PC-3 (cell line): ENCODE measurements around the gene STK31. TPM values are rescaled to one million over a fixed set of nuclear protein-coding genes. Genes with fewer than 3 reads are reported as not detected.
A peak's percentile ranks its signal among the peaks of the same experiment; 100 is the strongest.

Experiments
- ATAC-seq: fragments of 200-7000 bp; cut with Tn5 transposase; 2 replicates; pipeline ENCODE4 v1.9.1; 2020; ENCODE audit warnings: mild to moderate bottlenecking, moderate library complexity
- BruUV-seq: library from RNA; stranded (reverse); fragments of 400-500 nt; replicated peaks from 2 replicates; lab custom pipeline; 2021; lab: Mats Ljungman, UMichigan
- CTCF ChIA-PET: fragments of 300-600 bp; sonication (Branson Sonifier 250); formaldehyde crosslinking; loops from one replicate; lab custom pipeline; 2022; ENCODE audit warnings: antibody characterized with exemption; lab: Charles Lee
- POLR2A ChIA-PET: fragments of 300-600 bp; sonication (Branson Sonifier 250); formaldehyde crosslinking; loops from one replicate; lab custom pipeline; 2022; ENCODE audit warnings: antibody characterized with exemption; ENCODE audit not compliant: unreplicated experiment; lab: Charles Lee
- DNase-seq: peaks from one replicate; pipeline ENCODE4 v3.0.0-alpha.2; 2015
- H2AFZ ChIP-seq: fragments of 300-600 bp; sonication (generic); 2 replicates; pipeline ENCODE4 v1.6.0; 2016; ENCODE audit warnings: antibody characterized with exemption, low read length
- H3F3A ChIP-seq: fragments of 300-600 bp; sonication (generic); one replicate; pipeline ENCODE4 v1.6.0; 2017; ENCODE audit warnings: antibody characterized with exemption, low read length, control low read depth, mild to moderate bottlenecking; ENCODE audit not compliant: unreplicated experiment
- H3K27ac ChIP-seq: fragments of 300-600 bp; sonication (generic); 2 replicates; pipeline ENCODE4 v1.5.1; 2016; ENCODE audit warnings: mild to moderate bottlenecking, low read length
- H3K27me3 ChIP-seq: fragments of 300-600 bp; sonication (generic); 2 replicates; pipeline ENCODE4 v1.6.1; 2016; ENCODE audit warnings: low read length, mixed read lengths
- H3K36me3 ChIP-seq: fragments of 300-600 bp; sonication (generic); 2 replicates; pipeline ENCODE4 v1.6.1; 2016; ENCODE audit warnings: low read depth, mixed run types, low read length, mixed read lengths
- H3K4me1 ChIP-seq: fragments of 300-600 bp; sonication (generic); 2 replicates; pipeline ENCODE4 v1.5.1; 2016; ENCODE audit warnings: low read length; ENCODE audit not compliant: insufficient read depth
- H3K4me2 ChIP-seq: fragments of 300-600 bp; sonication (generic); 2 replicates; pipeline ENCODE4 v1.6.0; 2016; ENCODE audit warnings: low read length
- H3K4me3 ChIP-seq: fragments of 300-600 bp; sonication (generic); 2 replicates; pipeline ENCODE4 v1.5.1; 2016; ENCODE audit warnings: mild to moderate bottlenecking, low read length, mixed read lengths
- H3K79me2 ChIP-seq: fragments of 300-600 bp; sonication (generic); 2 replicates; pipeline ENCODE4 v1.6.1; 2017; ENCODE audit warnings: low read length, mixed read lengths
- H3K9ac ChIP-seq: fragments of 300-600 bp; sonication (generic); 2 replicates; pipeline ENCODE4 v1.6.0; 2016; ENCODE audit warnings: mild to moderate bottlenecking, low read length
- H3K9me2 ChIP-seq: fragments of 300-600 bp; sonication (generic); replicated peaks from 2 replicates; pipeline ENCODE4 v1.6.1; 2016; ENCODE audit warnings: mixed run types, low read length, mixed read lengths
- H3K9me3 ChIP-seq: fragments of 300-600 bp; sonication (generic); 2 replicates; pipeline ENCODE4 v1.6.1; 2016; ENCODE audit warnings: low read length, mixed read lengths
- H4K20me1 ChIP-seq: fragments of 300-600 bp; sonication (generic); 2 replicates; pipeline ENCODE4 v1.6.1; 2016; ENCODE audit warnings: low read length, mixed read lengths
- CTCF ChIP-seq: fragments of 300-600 bp; sonication (generic); conservative IDR thresholded peaks from 2 replicates; pipeline ENCODE4 v1.5.1; 2017; ENCODE audit warnings: antibody characterized with exemption, low read depth, mild to moderate bottlenecking, low read length
- EZH2 ChIP-seq: fragments of 300-600 bp; sonication (generic); IDR thresholded peaks from one replicate; pipeline ENCODE4 v1.6.1; 2017; ENCODE audit warnings: antibody characterized with exemption, mild to moderate bottlenecking, low read length; ENCODE audit not compliant: unreplicated experiment
- EZH2phosphoT487 ChIP-seq: fragments of 300-600 bp; sonication (generic); IDR thresholded peaks from 2 replicates; pipeline ENCODE4 v1.6.1; 2018; ENCODE audit warnings: mild to moderate bottlenecking, antibody characterized with exemption, low read length, borderline replicate concordance
- intact Hi-C: fragments of 100-400 bp; cut with micrococcal nuclease; formaldehyde crosslinking; loops from 2 replicates; pipeline ENCODE4 v1.9.0; 2023
- total RNA-seq: library from RNA; depleted of rRNA; stranded (reverse); fragments of >200 nt; gene quantifications from 2 replicates; pipeline ENCODE4 v1.2.3, GENCODE V29; 2014

Gene STK31
- total RNA-seq, 1 experiment from 2014 or later = 1.6 TPM

GRCh38 chr7:23672033-23672432 is 38.0 kb upstream of the STK31 start:
- Histone ChIP-seq H3K4me2 (no peak overlapping the region), H3K4me1 (no peaks in the 10 kb centered on the region), H3F3A (no peaks in the 10 kb centered on the region), H3K9ac (no peak overlapping the region), H3K9me3 (no peaks in the 10 kb centered on the region), H3K4me3 (no peak overlapping the region), H3K9me2 (no peaks in the 10 kb centered on the region), H2AFZ (no peak overlapping the region), H3K79me2 (no peaks in the 10 kb centered on the region), H3K36me3 (no peaks in the 10 kb centered on the region), H3K27me3 (no peaks in the 10 kb centered on the region), H4K20me1 (no peaks in the 10 kb centered on the region), H3K27ac (no peak overlapping the region)
- no peak for DNase-seq
- CTCF ChIA-PET = no interaction called here
- intact Hi-C loops = no loop called here
- no TSS peak for BruUV-seq
- POLR2A ChIA-PET = no interaction called here
- no peak for TF ChIP-seq EZH2
- no peak for TF ChIP-seq EZH2phosphoT487
- no peak for TF ChIP-seq CTCF
- no peak for ATAC-seq

- DNase-seq (peak; percentile 81), ATAC-seq (peak; percentile 93)
- Histone ChIP-seq H3K27ac (no peak within 1 kb of the TSS), H2AFZ (peak within 1 kb of the TSS; percentile 93), H3K9me2 (no peaks in the 10 kb centered on the region), H3K9ac (peak within 1 kb of the TSS; percentile 56), H3K9me3 (no peaks in the 10 kb centered on the region), H3K4me2 (peak within 1 kb of the TSS; percentile 96), H3K27me3 (no peaks in the 10 kb centered on the region), H3F3A (no peaks in the 10 kb centered on the region), H4K20me1 (no peaks in the 10 kb centered on the region), H3K36me3 (no peaks in the 10 kb centered on the region), H3K4me1 (peaks cover 3% of the 10 kb centered on the region; the same call in 1 of the 2 replicates), H3K79me2 (no peaks in the 10 kb centered on the region), H3K4me3 (peak within 1 kb of the TSS; percentile 76)
- intact Hi-C loops = loop anchor here (1.0 to 2.0 kb wide), 2 partner anchors 33 to 83 kb away; partner anchors contain the start of gene CCDC126
- POLR2A ChIA-PET = no interaction called here
- peak; percentile 63 for TF ChIP-seq CTCF
- TF ChIP-seq EZH2 = no peak
- CTCF ChIA-PET = interaction anchor here (0.6 kb wide), 1 partner anchor 133 kb away, joined by 6 read pairs; no protein-coding TSS in a partner anchor
- no TSS peak for BruUV-seq
Measured at GRCh38 chr7:23679898-23680413, 30.1 kb upstream of the STK31 start, which contains the start of gene FAM221A. TSS of gene FAM221A (plus strand) at chr7:23680199. CDS start at chr7:23680219, 20 bp downstream.
